HepG2 (cell line): ENCODE results near the gene TTBK1. TPM values are rescaled to one million over a fixed set of nuclear protein-coding genes. Genes with fewer than 3 reads are reported as not detected.

Experiments
- ATAC-seq: fragments of 200-7000 bp; cut with Tn5 transposase; 3 replicates; pipeline ENCODE4 v1.9.1; 2020; ENCODE audit warnings: mild to moderate bottlenecking, moderate library complexity
- BruUV-seq: library from RNA; stranded (reverse); fragments of 400-500 nt; replicated peaks from 2 replicates; lab custom pipeline; 2021; lab: Mats Ljungman, UMichigan
- CTCF ChIA-PET: fragments of 300-600 bp; formaldehyde crosslinking; extraction: SDS; loops from one replicate; lab custom pipeline; 2021; ENCODE audit warnings: low total read pairs, inconsistent platforms, low intra/inter-chr PET ratio; lab: Yijun Ruan, JAX
- POLR2A ChIA-PET: fragments of 350-600 bp; sonication (Branson Sonifier 250); formaldehyde crosslinking; loops from one replicate; lab custom pipeline; 2020; ENCODE audit warnings: antibody characterized with exemption, inconsistent platforms; lab: Yijun Ruan, JAX
- DNase-seq: peaks from one replicate; pipeline ENCODE4 v3.0.0-alpha.2; 2015; ENCODE audit warnings: low spot score
- FAIRE-seq: peaks from 3 replicates; lab custom pipeline; 2011; peaks lifted over from hg19 to GRCh38; lab: Jason Lieb, UNC
- H2AFZ ChIP-seq: one replicate; pipeline ENCODE4 v1.6.1; 2011; ENCODE audit warnings: low read length, inconsistent platforms
- H3K27ac ChIP-seq: fragments of 300-600 bp; 3 replicates; pipeline ENCODE4 v1.8.0; 2011; ENCODE audit warnings: mixed run types, mild to moderate bottlenecking, mixed read lengths, low read length, inconsistent platforms; ENCODE audit not compliant: insufficient read depth; ENCODE audit errors: extremely low read length
- H3K27me3 ChIP-seq, 2 experiments: fragments of 200-600 bp in 1 of 2; 2 replicates in 1 of 2; 3 replicates in 1 of 2; pipeline versions ENCODE4 v1.6.0 to v1.8.0; 2011; ENCODE audit warnings: low read length in 2 of 2, mild to moderate bottlenecking in 2 of 2, moderate library complexity in 2 of 2, inconsistent platforms in 1 of 2; ENCODE audit not compliant: insufficient read depth in 2 of 2, control insufficient read depth in 1 of 2
- H3K36me3 ChIP-seq, 2 experiments: fragments of 200-600 bp in 1 of 2; replicated peaks in 1 of 2; 2 replicates in 1 of 2; 3 replicates in 1 of 2; pipeline versions ENCODE4 v1.5.1 to v1.8.0; 2011; ENCODE audit warnings: low read length in 2 of 2, inconsistent platforms in 1 of 2; ENCODE audit not compliant: insufficient read depth in 2 of 2, control insufficient read depth in 1 of 2
- H3K4me1 ChIP-seq: 2 replicates; pipeline ENCODE4 v1.5.1; 2012; ENCODE audit warnings: low read length, inconsistent platforms; ENCODE audit not compliant: insufficient read depth
- H3K4me2 ChIP-seq: 2 replicates; pipeline ENCODE4 v1.6.0; 2011; ENCODE audit warnings: low read depth, low read length, inconsistent platforms
- H3K4me3 ChIP-seq, 3 experiments: fragments of 200-600 bp in 1 of 3; sonication (generic), shearing (Covaris generic) in 1 of 3; replicated peaks in 1 of 3; 2 replicates each; pipeline ENCODE4 v1.5.1; 2011 to 2016; ENCODE audit warnings: low read length in 3 of 3, inconsistent platforms in 2 of 3, low read depth in 2 of 3, mild to moderate bottlenecking in 2 of 3, control low read depth in 1 of 3, mixed read lengths in 1 of 3; ENCODE audit not compliant: insufficient read depth in 1 of 3
- H3K79me2 ChIP-seq: one replicate; pipeline ENCODE4 v1.6.1; 2011; ENCODE audit warnings: low read length, inconsistent platforms; ENCODE audit not compliant: insufficient read depth
- H3K9ac ChIP-seq: 2 replicates; pipeline ENCODE4 v1.6.0; 2011; ENCODE audit warnings: mild to moderate bottlenecking, low read depth, low read length, inconsistent platforms; ENCODE audit not compliant: insufficient read depth
- H3K9me3 ChIP-seq: 2 replicates; pipeline ENCODE4 v1.5.1; 2012; ENCODE audit warnings: mild to moderate bottlenecking, low read length
- H4K20me1 ChIP-seq: 2 replicates; pipeline ENCODE4 v1.6.0; 2011; ENCODE audit warnings: inconsistent platforms, mild to moderate bottlenecking, low read length, moderate library complexity; ENCODE audit not compliant: insufficient read depth
- CEBPG ChIP-seq: IDR thresholded peaks from 2 replicates; pipeline ENCODE4 v1.6.1; 2016
- HOXA3 ChIP-seq: sonication (generic); formaldehyde crosslinking; IDR thresholded peaks from 2 replicates; pipeline ENCODE4 v1.5.0; 2020; ENCODE audit warnings: missing genetic modification reagents
- JDP2 ChIP-seq: sonication (generic); formaldehyde crosslinking; IDR thresholded peaks from 2 replicates; pipeline ENCODE4 v1.8.1; 2022; ENCODE audit warnings: missing genetic modification reagents, borderline replicate concordance
- LCORL ChIP-seq, 2 experiments: fragments of 450-650 bp in 1 of 2; sonication (generic) in 1 of 2; formaldehyde crosslinking in 1 of 2; IDR thresholded peaks; 2 replicates each; pipeline versions ENCODE4 v1.5.0 to v1.6.1; 2017 to 2020; ENCODE audit warnings: antibody characterized with exemption in 1 of 2, missing genetic modification reagents in 1 of 2
- MED8 ChIP-seq: sonication (generic); formaldehyde crosslinking; IDR thresholded peaks from 2 replicates; pipeline ENCODE4 v1.8.1; 2023; ENCODE audit warnings: mild to moderate bottlenecking, missing genetic modification reagents; ENCODE audit not compliant: insufficient replicate concordance
- NCOA1 ChIP-seq: sonication (generic); formaldehyde crosslinking; IDR thresholded peaks from 2 replicates; pipeline ENCODE4 v1.9.0; 2021; ENCODE audit warnings: missing genetic modification reagents
- SRF ChIP-seq: IDR thresholded peaks from 2 replicates; pipeline ENCODE4 v1.6.1; 2011; ENCODE audit warnings: mild to moderate bottlenecking, low read depth, low read length, moderate library complexity
- ZFP1 ChIP-seq: IDR thresholded peaks from 2 replicates; pipeline ENCODE4 v1.6.1; 2016
- ZFX ChIP-seq: sonication (generic); formaldehyde crosslinking; IDR thresholded peaks from 2 replicates; pipeline ENCODE4 v1.4.0; 2020; ENCODE audit warnings: mild to moderate bottlenecking, low read depth, missing genetic modification reagents, moderate library complexity
- ZKSCAN5 ChIP-seq: sonication (generic); formaldehyde crosslinking; IDR thresholded peaks from 2 replicates; pipeline ENCODE4 v1.5.1; 2020; ENCODE audit warnings: mild to moderate bottlenecking, missing genetic modification reagents
- ZNF556 ChIP-seq: sonication (generic); formaldehyde crosslinking; IDR thresholded peaks from 2 replicates; pipeline ENCODE4 v1.4.0; 2020; ENCODE audit warnings: mild to moderate bottlenecking, missing genetic modification reagents, borderline replicate concordance
- ZNF577 ChIP-seq: sonication (generic); formaldehyde crosslinking; IDR thresholded peaks from 2 replicates; pipeline ENCODE4 v1.4.0; 2020; ENCODE audit warnings: mild to moderate bottlenecking, low read depth, missing genetic modification reagents, borderline replicate concordance
- ZNF687 ChIP-seq: sonication (generic); formaldehyde crosslinking; IDR thresholded peaks from 2 replicates; pipeline ENCODE4 v1.5.1; 2020; ENCODE audit warnings: mild to moderate bottlenecking, missing genetic modification reagents, moderate library complexity
- WGBS: methylation state at CpG from one replicate; pipeline ENCODE4 v1.1.6; 2017; ENCODE audit warnings: low lambda C conversion rate; 5-methylcytosine and 5-hydroxymethylcytosine counted together
- in situ Hi-C: cut with HindIII; loops from 2 replicates; pipeline ENCODE4 v1.10.0; 2017; ENCODE audit warnings: low pct_unique_long_range_greater_than_20kb; ENCODE audit not compliant: extremely low pct_ligation_motif_present
- intact Hi-C: fragments of 100-400 bp; cut with micrococcal nuclease; formaldehyde crosslinking; loops from one replicate; pipeline ENCODE4 v1.10.0; 2022; ENCODE audit not compliant: unreplicated experiment
- polyA plus RNA-seq, 8 experiments: library from polyadenylated mRNA; depleted of rRNA in 3 of 8; stranded (reverse) in 7 of 8; unstranded in 1 of 8; fragments of >200 nt; fragmentation: Illumina TruSeq in 4 of 8; extraction: Trizol in 4 of 8; gene quantifications; 2 replicates each; pipeline versions ENCODE4 v1.2.1 to v1.2.3, GENCODE V29; 2011 to 2016; ENCODE audit warnings: low read depth in 4 of 8, missing spikeins in 1 of 8, mixed read lengths in 1 of 8; ENCODE audit not compliant: insufficient read depth in 1 of 8
- total RNA-seq, 5 experiments: library from RNA; depleted of rRNA; stranded (reverse); fragments of >200 nt; fragmentation: Illumina TruSeq; extraction: Trizol; gene quantifications; 2 replicates each; pipeline ENCODE4 v1.2.3, GENCODE V29; 2016; ENCODE audit warnings: low read depth in 1 of 5
- TF ChIP-seq, protein P1 (sequence below): sonication (generic); formaldehyde crosslinking; IDR thresholded peaks from 2 replicates; pipeline ENCODE4 v1.5.0; 2020; ENCODE audit warnings: mild to moderate bottlenecking, missing genetic modification reagents, borderline replicate concordance

The TTBK1 gene
- total and polyA plus RNA-seq, 2 of the 13 experiments (the other 11 are each of a cell fraction or from before 2014, with no cell fraction given) = 0.24 to 0.33 TPM

DNA sequence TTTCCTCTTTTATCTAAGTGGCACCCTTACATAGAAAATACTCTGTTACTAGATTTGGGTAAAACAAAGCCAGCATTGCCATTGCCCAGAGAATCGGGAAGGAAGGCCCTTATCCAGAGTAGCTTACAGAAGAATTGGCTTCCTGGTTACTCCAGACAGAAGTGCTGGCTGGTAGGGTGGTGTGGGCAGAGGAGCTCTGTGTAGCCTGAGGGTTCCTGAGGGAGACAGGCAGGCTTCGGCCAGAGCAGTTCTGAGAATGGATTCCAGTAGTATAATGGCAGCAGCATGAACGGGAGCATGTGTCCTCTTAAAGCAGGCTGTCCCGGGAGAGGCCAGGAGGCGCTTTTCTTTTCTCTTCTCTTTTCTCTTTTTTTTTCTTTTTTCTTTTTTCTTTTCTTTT lies 49.4 kb upstream of the TTBK1 start (continued):
- TF ChIP-seq ZNF577 (CRISPR knock-in tag) (no peak), JDP2 (CRISPR knock-in tag) (no peak)

DNA sequence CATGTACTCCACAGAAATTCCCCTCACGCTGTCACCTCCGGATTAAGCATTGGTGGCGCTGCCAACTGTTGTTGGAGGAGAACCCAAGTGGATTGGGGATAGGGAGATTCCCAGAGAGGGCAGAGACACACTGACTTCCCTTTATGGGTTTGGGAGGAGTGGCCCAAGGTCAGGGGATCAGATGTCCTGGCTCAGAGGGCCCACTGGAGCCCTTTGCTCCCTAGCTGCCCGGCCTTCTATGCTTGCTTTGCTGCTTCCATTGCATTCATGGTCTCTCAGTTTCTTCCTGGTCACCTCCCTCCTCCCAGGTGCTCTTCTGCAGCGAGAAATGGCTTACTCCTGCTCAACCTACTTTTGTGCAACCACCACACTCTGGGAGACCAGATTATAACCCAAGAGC lies 46.9 kb upstream of the TTBK1 start:
- POLR2A ChIA-PET = interaction anchor here (0.8 kb wide), 1 partner anchor 25 kb away, joined by 4 read pairs; no protein-coding TSS in a partner anchor
- Histone ChIP-seq H3K4me2 (no peak overlapping the region), H4K20me1 (no peaks in the 10 kb centered on the region), H3K9ac (peak overlapping the region; percentile 3; the same call in 1 of the 2 replicates), H3K27me3 (no peaks in the 10 kb centered on the region), H2AFZ (no peak overlapping the region), H3K36me3 (peaks cover 0 to 7% of the 10 kb centered on the region in 2 experiments; a peak in 2 of 5 replicates), H3K79me2 (no peaks in the 10 kb centered on the region), H3K27ac (no peak overlapping the region), H3K4me3 (no peak overlapping the region), H3K9me3 (no peaks in the 10 kb centered on the region), H3K4me1 (peaks cover 14% of the 10 kb centered on the region)
- WGBS = 66% methylated on average over 5 of the region's 5 CpGs
- in situ Hi-C loops (no loop called here), intact Hi-C loops (no loop called here)
- peak; percentile 75 for FAIRE-seq
- CTCF ChIA-PET = no interaction called here
- DNase-seq = peak; percentile 29
- peak; percentile 83 for ATAC-seq
- no TSS peak for BruUV-seq
- TF ChIP-seq, protein P1, sequence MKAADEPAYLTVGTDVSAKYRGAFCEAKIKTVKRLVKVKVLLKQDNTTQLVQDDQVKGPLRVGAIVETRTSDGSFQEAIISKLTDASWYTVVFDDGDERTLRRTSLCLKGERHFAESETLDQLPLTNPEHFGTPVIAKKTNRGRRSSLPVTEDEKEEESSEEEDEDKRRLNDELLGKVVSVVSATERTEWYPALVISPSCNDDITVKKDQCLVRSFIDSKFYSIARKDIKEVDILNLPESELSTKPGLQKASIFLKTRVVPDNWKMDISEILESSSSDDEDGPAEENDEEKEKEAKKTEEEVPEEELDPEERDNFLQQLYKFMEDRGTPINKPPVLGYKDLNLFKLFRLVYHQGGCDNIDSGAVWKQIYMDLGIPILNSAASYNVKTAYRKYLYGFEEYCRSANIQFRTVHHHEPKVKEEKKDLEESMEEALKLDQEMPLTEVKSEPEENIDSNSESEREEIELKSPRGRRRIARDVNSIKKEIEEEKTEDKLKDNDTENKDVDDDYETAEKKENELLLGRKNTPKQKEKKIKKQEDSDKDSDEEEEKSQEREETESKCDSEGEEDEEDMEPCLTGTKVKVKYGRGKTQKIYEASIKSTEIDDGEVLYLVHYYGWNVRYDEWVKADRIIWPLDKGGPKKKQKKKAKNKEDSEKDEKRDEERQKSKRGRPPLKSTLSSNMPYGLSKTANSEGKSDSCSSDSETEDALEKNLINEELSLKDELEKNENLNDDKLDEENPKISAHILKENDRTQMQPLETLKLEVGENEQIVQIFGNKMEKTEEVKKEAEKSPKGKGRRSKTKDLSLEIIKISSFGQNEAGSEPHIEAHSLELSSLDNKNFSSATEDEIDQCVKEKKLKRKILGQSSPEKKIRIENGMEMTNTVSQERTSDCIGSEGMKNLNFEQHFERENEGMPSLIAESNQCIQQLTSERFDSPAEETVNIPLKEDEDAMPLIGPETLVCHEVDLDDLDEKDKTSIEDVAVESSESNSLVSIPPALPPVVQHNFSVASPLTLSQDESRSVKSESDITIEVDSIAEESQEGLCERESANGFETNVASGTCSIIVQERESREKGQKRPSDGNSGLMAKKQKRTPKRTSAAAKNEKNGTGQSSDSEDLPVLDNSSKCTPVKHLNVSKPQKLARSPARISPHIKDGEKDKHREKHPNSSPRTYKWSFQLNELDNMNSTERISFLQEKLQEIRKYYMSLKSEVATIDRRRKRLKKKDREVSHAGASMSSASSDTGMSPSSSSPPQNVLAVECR (CRISPR knock-in tag) = 0 out of 2 replicates have a peak, but pooled peaks have one; percentile 14
- 0 out of 2 replicates have a peak, but pooled peaks have one; percentile 55 for TF ChIP-seq SRF
- peak; percentile 47; the same call in 1 of the 2 replicates for TF ChIP-seq ZFX
- TF ChIP-seq ZKSCAN5 (CRISPR knock-in tag) = 0 out of 2 replicates have a peak, but pooled peaks have one; percentile 45
- TF ChIP-seq CEBPG (CRISPR knock-in tag) = no peak
- no peak for TF ChIP-seq LCORL (IDR thresholded peaks at IDR 0.05)
- TF ChIP-seq LCORL (CRISPR knock-in tag; IDR thresholded peaks at IDR 0.05) = 0 out of 2 replicates have a peak, but pooled peaks have one; percentile 30
- no peak for TF ChIP-seq MED8 (CRISPR knock-in tag)
- TF ChIP-seq HOXA3 = peak; percentile 17; the same call in 1 of the 2 replicates
- TF ChIP-seq NCOA1 (CRISPR knock-in tag) = no peak
- TF ChIP-seq ZNF687 = peak; percentile 22; the same call in 1 of the 2 replicates
- no peak for TF ChIP-seq ZFP1
- peak; percentile 48; the same call in 1 of the 2 replicates for TF ChIP-seq ZNF556 (CRISPR knock-in tag)
